ENCODE results near the gene OBP2B.
"Not testable (repeated sequence)": the region's sequence is repeated elsewhere in the genome, so short reads cannot be mapped to it uniquely, and the experiment has no call there.

The OBP2B gene

DNA sequence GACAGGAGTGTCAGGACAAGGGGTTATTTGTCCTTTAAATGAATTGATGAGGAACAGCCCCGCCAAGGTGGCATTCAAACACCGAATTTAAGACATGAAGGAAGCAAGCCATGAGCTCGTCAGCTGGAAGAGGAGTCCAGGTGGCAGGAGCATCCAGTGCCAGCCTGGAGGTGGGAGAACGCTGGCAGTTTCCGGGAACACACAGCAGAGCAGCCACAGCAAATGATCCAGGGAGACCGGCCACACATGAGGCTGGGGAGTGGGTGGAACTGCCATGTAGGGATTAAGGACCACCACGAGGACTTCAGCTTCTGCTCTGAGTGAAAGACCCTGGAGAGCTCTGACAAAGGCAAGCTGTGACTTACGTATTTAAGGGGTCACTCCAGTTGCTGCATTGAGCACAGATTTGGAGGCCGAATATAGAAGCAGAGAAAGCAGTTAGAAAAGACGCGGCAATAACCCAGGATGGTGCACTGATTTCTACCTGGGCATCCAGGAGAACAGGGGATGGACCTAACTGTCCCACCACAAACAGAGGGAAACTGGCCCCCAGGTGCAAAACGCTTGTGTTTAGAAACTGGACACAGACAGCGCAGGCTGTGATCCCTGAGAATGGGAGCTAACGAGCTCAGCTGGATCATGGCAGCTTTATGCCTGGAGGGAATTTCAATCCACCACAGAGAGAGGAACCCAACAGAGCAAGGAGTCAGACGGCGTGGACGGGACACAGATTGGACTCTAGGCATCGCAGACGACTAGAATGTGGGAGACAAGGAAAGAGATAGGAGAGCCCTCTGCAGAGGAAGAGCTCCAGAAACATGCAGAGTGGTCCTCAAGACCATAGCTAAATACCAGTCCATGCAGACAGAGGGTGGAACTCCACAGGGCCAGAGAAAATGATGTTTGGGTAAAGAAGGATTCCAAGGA, 9.3 kb upstream of the OBP2B start:
- H3K36me3 Mint-ChIP-seq (ENCODE audit: low read depth); H3K9me3 Mint-ChIP-seq; H3K4me1 Mint-ChIP-seq; ATAC-seq; DNase-seq; H3K4me3 Mint-ChIP-seq; H3K27ac Mint-ChIP-seq: not testable (repeated sequence)
- peaks cover 56% of the 10 kb centered on the region for H3K27me3 Mint-ChIP-seq

DNA sequence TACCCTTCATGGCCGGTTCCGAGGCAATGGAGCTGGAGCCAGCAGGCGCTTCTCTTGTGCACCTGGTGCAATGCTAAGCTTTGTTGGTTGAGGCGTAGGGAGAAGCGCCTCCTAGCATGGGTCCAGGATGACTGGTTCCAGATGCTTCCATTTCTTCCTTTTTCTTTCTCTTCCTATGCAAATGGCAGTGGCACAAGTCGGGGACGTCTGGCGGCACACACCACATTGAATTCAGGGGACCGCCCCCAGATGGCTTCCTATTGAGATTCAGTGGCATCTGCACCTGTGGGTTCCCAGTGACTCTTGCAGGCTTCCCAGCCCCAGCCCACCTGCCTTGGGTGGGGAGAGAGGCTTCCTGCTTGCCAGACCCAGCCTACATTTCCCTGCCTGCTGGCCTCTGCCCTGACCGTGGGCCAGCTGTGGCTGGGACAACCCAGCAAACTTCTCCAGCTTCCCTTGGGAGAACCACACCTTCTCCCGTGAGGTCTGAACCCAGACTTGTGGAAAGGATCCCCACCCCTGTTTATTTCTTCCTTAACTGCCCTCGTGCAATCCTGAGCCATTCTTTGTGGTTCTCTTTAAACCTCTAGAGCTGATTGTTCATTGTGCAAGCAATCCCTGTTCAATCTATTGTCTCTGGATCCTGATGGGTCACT, 8.4 kb upstream of the OBP2B start:
- H3K9me3 Mint-ChIP-seq; H3K36me3 Mint-ChIP-seq (ENCODE audit: low read depth); H3K27ac Mint-ChIP-seq; H3K4me3 Mint-ChIP-seq; H3K4me1 Mint-ChIP-seq; ATAC-seq; DNase-seq: not testable (repeated sequence)
- H3K27me3 Mint-ChIP-seq, result peaks cover 55% of the 10 kb centered on the region

DNA sequence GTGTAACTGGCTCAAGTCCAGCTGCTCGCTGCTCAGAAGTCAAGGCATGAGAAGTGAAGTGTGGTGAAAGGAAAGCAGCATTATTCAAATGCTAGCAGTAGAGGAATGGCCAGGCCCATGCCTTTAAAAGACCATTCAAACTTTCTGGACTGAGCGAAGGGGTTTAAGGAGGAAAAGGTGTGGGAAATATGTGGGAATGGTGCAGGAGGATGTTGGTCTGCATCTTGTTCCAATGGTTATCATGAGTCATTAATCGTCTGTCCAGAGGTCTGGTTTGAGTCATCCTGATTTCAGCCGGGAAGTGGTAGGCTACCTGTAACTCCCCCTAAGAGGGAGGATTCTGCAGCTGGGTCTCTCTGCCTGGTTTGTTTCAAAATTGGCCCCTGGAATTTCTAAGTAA, 5.2 kb upstream of the OBP2B start:
- H3K4me3 Mint-ChIP-seq; H3K9me3 Mint-ChIP-seq; H3K4me1 Mint-ChIP-seq; H3K36me3 Mint-ChIP-seq (ENCODE audit: low read depth); ATAC-seq; H3K27ac Mint-ChIP-seq; DNase-seq: not testable (repeated sequence)
- peaks cover 54% of the 10 kb centered on the region for H3K27me3 Mint-ChIP-seq

DNA sequence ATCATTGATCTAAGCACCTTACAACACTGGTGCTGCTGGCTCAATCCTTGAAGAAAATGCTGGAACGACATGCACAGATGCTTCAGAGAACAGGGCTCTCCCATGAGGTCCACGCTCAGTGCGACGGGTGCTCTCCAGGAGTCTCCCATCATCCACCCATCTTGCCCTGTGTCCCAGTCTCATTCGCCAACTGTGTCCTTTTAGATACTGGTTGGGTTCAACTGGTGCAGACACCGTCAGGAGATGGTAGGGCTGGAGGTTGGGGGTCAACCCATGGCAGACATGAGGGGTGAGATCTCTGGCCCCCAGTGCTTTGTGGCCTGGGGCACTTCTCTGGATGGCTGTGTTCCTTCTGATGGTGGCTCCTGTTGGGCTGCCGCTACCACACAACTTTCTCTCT, 1.6 kb upstream of the OBP2B start:
- Mint-ChIP-seq H3K27ac (no peak overlapping the region), H3K27me3 (peaks cover 28% of the 10 kb centered on the region), H3K9me3 (no peaks in the 10 kb centered on the region), H3K4me3 (no peak overlapping the region), H3K36me3 (ENCODE audit: low read depth) (no peaks in the 10 kb centered on the region), H3K4me1 (no peaks in the 10 kb centered on the region)
- ATAC-seq (no peak), DNase-seq (no peak)

DNA sequence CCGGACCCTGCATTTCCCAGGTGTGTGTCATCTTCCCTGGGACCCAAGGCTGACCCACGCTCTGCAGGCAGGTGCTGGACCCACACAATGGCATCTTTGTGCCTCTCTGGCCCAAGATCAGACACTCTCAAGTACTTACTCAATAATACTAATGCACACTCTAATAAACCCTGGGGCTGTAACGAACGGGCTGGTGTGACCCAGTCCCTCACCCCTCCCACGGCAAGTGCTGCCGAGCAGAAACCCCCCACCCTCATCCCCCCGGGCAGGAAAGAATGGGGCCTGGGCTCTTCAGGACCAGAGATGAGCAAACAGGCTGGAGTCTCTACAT, 1.1 kb upstream of the OBP2B start:
- peaks cover 26% of the 10 kb centered on the region for H3K27me3 Mint-ChIP-seq
- no peaks in the 10 kb centered on the region for H3K4me1 Mint-ChIP-seq
- no peak for DNase-seq
- H3K9me3 Mint-ChIP-seq, result no peaks in the 10 kb centered on the region
- no peaks in the 10 kb centered on the region for H3K36me3 Mint-ChIP-seq (ENCODE audit: low read depth)
- H3K27ac Mint-ChIP-seq, result no peak overlapping the region
- ATAC-seq, result no peak
- H3K4me3 Mint-ChIP-seq, result no peak overlapping the region

GRCh38 chr9:133209327-133210201, 514 bp upstream of the OBP2B start:
- not testable (repeated sequence) for H3K36me3 Mint-ChIP-seq (ENCODE audit: low read depth); H3K4me3 Mint-ChIP-seq; ATAC-seq; H3K27ac Mint-ChIP-seq; H3K4me1 Mint-ChIP-seq; DNase-seq; H3K9me3 Mint-ChIP-seq
- peaks cover 21% of the 10 kb centered on the region for H3K27me3 Mint-ChIP-seq

- not testable (repeated sequence) for H3K27ac Mint-ChIP-seq; ATAC-seq; H3K36me3 Mint-ChIP-seq (ENCODE audit: low read depth); DNase-seq; H3K4me3 Mint-ChIP-seq; H3K4me1 Mint-ChIP-seq; H3K9me3 Mint-ChIP-seq
- peaks cover 13% of the 10 kb centered on the region for H3K27me3 Mint-ChIP-seq
Measured at GRCh38 chr9:133208171-133208879, 725 bp downstream of the OBP2B start.

- H3K4me3 Mint-ChIP-seq, result no peak overlapping the region
Measured at GRCh38 chr9:133207540-133208170, 1.4 kb downstream of the OBP2B start.

GRCh38 chr9:133207021-133207531, 2.0 kb downstream of the OBP2B start:
- ATAC-seq, result no peak
- DNase-seq, result no peak
- no peak overlapping the region for H3K27ac Mint-ChIP-seq
- H3K27me3 Mint-ChIP-seq, result peaks cover 8% of the 10 kb centered on the region
- no peaks in the 10 kb centered on the region for H3K36me3 Mint-ChIP-seq (ENCODE audit: low read depth)
- H3K9me3 Mint-ChIP-seq, result no peaks in the 10 kb centered on the region
- no peaks in the 10 kb centered on the region for H3K4me1 Mint-ChIP-seq
- no peak overlapping the region for H3K4me3 Mint-ChIP-seq

More at GRCh38 chr9:133207540-133208170, 1.4 kb downstream of the OBP2B start:
- DNase-seq (no peak), ATAC-seq (no peak)
- Mint-ChIP-seq H3K36me3 (ENCODE audit: low read depth) (no peaks in the 10 kb centered on the region), H3K9me3 (no peaks in the 10 kb centered on the region), H3K27ac (no peak overlapping the region), H3K27me3 (peaks cover 10% of the 10 kb centered on the region), H3K4me1 (no peaks in the 10 kb centered on the region)

DNA sequence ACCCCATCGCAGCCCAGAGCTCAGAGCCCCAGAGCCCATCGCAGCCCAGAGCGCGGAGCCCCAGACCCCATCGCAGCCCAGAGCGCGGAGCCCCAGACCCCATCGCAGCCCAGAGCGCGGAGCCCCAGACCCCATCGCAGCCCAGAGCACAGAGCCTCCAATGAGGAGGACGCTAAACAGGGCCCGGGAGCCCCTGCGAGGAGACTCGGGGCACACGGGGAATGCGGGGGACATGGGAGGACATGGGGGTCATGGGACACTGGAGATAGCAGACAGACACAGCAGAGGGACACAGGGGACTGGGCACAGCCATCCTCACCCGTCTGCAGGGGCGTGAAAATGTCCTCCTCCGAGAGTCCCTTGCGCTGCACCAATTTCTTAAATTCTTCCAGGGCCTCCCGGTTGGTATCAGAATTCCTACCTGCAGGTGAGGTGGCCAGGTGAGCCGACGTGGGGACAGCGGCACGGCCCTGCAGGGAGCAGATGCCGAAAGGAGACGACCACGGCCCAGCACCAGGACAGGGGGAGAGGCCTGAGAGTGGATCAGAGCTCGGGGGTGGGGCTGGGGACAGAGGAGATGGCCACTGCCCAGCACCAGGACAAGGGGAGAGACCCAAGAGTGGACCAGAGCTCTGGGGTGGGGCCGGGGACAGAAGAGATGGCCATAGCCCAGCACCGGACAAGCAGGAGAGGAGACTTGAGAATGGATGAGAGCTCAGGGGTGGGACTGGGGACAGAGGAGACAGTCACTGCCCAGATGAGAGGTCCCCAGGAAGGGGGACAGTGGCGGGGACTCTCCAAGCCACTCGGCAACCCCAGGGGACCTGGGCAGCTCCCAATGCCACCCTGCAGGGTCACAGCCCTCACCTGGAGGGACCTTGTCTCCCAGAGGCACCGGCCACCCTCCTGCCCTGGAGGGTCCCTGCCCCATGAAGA, 2.8 kb downstream of the OBP2B start:
- ATAC-seq, result no peak
- no peaks in the 10 kb centered on the region for H3K9me3 Mint-ChIP-seq
- no peaks in the 10 kb centered on the region for H3K36me3 Mint-ChIP-seq (ENCODE audit: low read depth)
- H3K27me3 Mint-ChIP-seq, result peaks cover 5% of the 10 kb centered on the region
- H3K4me3 Mint-ChIP-seq, result no peak overlapping the region
- DNase-seq, result no peak
- H3K4me1 Mint-ChIP-seq, result no peaks in the 10 kb centered on the region
- no peak overlapping the region for H3K27ac Mint-ChIP-seq

DNA sequence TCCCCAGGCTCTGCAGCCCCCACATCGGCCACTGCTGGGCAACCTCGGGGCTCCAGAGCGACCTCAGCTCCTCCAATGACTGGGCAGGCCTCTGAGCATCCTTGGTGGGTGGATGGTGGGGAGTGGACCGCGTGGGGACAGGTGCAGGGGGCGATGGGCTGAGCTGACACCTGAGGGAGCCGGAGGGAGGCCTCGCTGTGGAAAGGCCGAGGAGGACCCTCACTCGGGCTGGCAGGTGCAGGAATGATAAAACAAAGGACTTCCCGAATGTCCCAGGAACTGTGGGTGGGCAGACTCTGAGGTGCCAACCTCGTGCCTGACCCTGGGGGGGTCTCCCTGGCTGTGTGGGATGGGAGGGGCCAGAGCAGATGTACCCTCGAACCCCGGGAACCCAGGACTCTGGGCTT, 3.6 kb downstream of the OBP2B start:
- DNase-seq; H3K36me3 Mint-ChIP-seq (ENCODE audit: low read depth); H3K4me3 Mint-ChIP-seq; H3K9me3 Mint-ChIP-seq; ATAC-seq; H3K4me1 Mint-ChIP-seq; H3K27ac Mint-ChIP-seq; H3K27me3 Mint-ChIP-seq: not testable (repeated sequence)

- DNase-seq, result no peak
- Mint-ChIP-seq H3K36me3 (ENCODE audit: low read depth) (no peaks in the 10 kb centered on the region), H3K27me3 (peaks cover 4% of the 10 kb centered on the region), H3K4me1 (peaks cover 2% of the 10 kb centered on the region), H3K9me3 (no peaks in the 10 kb centered on the region), H3K4me3 (no peak overlapping the region), H3K27ac (no peak overlapping the region)
- no peak for ATAC-seq
Measured at GRCh38 chr9:133204993-133205336, 4.1 kb downstream of the OBP2B start.

Measured in activated naive CD8-positive, alpha-beta T cell treated with anti-CD3 and anti-CD28 coated beads, Interleukin-2, amount 50 U/mL, for 24 hours (primary cell).